ENCODE data around the gene ZFP30.

DNA sequence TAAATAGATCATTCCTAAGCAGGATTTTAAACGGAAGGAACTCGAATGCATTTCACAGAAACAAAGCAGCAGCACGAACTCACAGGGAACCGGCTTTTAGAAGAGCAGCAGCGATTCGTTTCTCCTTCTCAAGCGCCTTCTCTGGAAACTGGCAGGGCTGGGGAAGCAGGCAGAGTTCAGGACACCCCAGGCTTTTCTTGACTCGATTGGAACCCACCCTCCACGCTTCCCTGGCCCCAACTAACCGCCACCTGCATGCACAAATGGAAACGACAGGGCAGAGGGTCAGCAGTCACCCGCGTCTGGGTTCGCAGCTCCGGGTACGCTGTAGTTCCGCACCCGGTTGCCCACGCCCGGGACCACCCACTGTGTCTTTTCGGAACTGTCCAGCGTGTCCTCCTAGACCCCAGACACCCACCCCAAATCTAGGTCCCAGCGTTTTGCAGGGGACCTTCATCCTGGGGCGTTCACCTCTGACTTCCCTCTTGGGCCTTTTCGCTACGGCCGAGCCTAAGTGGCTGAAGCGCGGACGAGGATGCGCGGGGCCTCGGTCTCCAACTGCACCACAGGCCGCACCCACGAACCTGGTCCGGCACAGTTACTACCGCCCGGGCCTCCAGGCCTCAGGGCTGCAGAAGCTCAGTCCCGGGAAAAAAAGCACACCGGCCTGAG lies 500 bp downstream of the ZFP30 start:
- TF ChIP-seq POLR2A (IDR thresholded peaks at IDR 0.05) (no peak), CTCF (IDR thresholded peaks at IDR 0.05) (no peak)
